Smooth muscle cell of the brain vasculature (primary cell): ENCODE data around the gene RCOR1.
"Not testable (repeated sequence)": the region's sequence is repeated elsewhere in the genome, so short reads cannot be mapped to it uniquely, and the experiment has no call there.

Experiments
- DNase-seq: peaks from one replicate; pipeline ENCODE4 v3.0.0-alpha.2; 2012; ENCODE audit warnings: low read depth, low spot score

The RCOR1 gene

GRCh38 chr14:102591944-102592762 lies at the start of gene RCOR1:
Gene RCOR1 (plus strand): TSS chr14:102592649. CDS start chr14:102592887, 238 bp downstream.
- peak; percentile 93 for DNase-seq

- DNase-seq, result no peak
Measured at GRCh38 chr14:102544046-102544746, 48.3 kb upstream of the RCOR1 start.

GRCh38 chr14:102544747-102545460 lies 47.5 kb upstream of the RCOR1 start:
- no peak for DNase-seq

GRCh38 chr14:102545461-102546265 lies 46.8 kb upstream of the RCOR1 start:
- DNase-seq, result no peak

GRCh38 chr14:102548616-102549240 lies 43.7 kb upstream of the RCOR1 start:
- no peak for DNase-seq

- DNase-seq, result not testable (repeated sequence)
Measured at GRCh38 chr14:102550927-102551401, 41.5 kb upstream of the RCOR1 start.

DNA sequence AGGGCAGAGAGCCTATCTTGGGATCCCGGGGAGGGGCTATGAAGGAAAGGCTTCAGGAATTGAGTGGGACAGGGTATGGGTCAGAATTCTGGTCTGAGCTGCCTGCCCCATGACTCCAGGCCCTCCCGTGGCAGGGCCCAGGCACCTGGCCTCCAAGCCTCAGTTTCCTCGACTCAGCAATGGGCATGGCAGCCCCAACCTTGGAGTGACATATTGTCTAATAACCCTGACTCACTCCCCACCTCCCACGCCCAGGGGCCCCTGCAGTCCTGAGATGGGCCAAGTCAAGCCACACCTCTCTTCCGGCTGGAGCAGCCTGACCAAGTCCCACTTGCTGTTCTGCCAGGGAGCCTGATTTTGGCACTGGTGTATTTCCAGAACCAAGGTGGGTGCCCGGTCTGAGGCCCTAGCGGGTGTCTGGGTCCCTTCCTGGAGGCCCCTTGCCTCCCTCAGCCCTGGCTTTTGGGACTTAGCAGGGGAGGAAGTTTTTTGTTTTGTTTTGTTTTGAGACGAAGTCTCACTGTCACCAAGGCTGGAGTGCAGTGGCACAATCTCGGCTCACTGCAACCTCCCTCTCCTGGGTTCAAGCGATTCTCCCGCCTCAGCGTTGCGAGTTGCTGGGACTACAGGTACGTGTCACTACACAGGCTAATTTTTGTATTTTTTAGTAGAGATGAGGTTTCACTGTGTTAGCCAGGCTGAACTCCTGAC lies 40.3 kb upstream of the RCOR1 start:
- no peak for DNase-seq

DNA sequence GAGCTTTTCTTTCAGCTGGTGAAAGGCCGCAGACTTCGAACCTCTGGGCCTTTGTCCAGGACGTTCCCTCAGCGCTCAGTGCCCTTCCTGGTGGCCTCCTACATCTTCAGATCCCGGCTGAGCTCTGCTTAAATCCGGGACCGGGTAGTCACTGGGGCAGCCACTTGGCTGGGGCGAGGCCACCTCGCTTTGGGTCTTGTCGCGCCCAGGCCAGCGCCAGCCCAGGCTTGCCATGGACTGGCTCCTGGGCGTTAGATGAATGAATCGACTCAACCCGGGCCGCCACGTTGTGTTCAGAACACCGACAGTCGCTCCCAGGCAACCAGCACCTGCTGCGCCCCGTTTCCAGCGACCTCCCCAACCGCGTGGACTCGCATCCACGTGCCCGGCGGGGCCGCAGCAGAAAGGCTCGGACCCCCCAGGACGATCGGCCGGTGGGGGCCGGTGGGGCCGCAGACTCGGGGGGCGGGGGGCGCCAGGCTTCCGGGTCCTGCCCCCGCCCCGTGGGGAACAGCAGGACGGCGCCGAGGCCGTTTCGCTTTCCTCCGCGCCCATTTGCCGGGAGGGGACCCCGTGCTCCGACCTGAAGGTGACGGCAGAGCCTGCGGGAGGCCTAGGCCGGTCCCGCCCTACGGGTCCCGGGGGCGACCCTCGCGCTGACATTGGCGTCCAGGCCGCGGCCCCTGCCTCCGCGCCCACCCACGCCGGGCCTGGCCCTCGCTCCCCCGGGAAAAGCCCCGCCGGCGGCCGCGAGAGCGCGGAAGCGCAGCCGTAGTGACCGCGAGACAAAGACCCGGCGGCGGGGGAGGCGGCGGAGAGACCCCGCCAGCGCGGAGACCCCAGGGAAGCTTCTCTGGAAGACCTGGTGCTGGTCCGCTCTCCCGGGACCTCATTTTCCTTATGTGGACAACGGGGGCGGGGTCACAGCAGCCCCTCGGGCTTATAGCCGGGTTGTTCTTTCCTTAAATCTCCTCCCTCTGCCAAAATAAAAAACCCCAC lies 37.3 kb upstream of the RCOR1 start:
- no peak for DNase-seq

- DNase-seq, result no peak
Measured at GRCh38 chr14:102556098-102556677, 36.3 kb upstream of the RCOR1 start.

GRCh38 chr14:102557434-102558226 lies 34.8 kb upstream of the RCOR1 start:
- no peak for DNase-seq

- DNase-seq, result no peak
Measured at GRCh38 chr14:102558556-102558955, 33.9 kb upstream of the RCOR1 start.

DNA sequence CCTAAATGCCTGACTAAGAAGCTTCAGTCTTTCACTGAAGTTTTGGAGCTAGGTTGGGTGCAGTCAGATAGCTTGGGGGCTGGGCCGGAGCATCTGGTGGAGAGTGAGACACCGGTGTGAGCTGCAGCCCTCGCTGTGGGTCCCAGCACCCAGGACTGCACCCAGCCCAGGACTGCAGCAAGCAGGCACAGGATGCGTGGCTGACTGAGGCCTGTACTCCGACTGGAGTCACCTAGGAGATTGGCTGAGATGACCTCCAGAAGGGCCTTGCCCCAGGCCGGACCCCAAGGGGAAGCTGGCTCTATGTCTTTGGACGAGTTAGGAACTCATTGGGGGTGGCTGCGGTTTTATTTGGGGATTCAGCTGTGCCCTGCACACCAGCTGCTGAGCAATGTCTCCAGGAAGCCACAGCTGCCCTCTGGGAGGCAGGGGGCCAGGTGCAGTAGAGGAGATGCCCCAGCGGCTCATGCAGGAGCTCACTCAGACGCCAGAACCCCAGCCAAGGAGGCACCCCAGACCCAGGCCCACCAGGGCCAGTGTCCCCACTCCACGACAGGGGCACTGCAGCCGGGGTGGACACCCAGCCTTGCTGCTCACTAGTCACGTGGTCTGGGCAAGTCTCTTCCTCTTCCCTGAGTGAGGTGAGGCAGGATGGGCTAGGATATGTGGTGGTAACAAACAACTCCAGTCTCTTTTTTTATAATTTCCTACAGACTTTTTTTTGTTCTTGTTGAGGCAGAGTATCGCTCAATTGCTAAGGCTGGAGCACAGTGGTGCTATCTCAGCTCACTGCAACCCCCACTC lies 31.8 kb upstream of the RCOR1 start:
- DNase-seq, result no peak

- no peak for DNase-seq
Measured at GRCh38 chr14:102565331-102565887, 27.0 kb upstream of the RCOR1 start.

- no peak for DNase-seq
Measured at GRCh38 chr14:102565959-102566358, 26.5 kb upstream of the RCOR1 start.

- no peak for DNase-seq
Measured at GRCh38 chr14:102568115-102568614, 24.3 kb upstream of the RCOR1 start.

GRCh38 chr14:102570334-102570995 lies 22.0 kb upstream of the RCOR1 start:
- DNase-seq, result no peak
